Urinary bladder (tissue), 4 donors: Measurements from ENCODE around the gene SLC39A7. TPM values are rescaled to one million over a fixed set of nuclear protein-coding genes. Genes with fewer than 3 reads are reported as not detected.

Experiments used
- DNase-seq: peaks from one replicate; pipeline ENCODE4 v3.0.0-alpha.2; 2015; ENCODE audit errors: extremely low spot score
- H3K27ac ChIP-seq: one replicate; pipeline ENCODE4 v1.5.1; 2013; ENCODE audit warnings: low read depth, mild to moderate bottlenecking, moderate library complexity
- H3K36me3 ChIP-seq: one replicate; pipeline ENCODE4 v1.6.1; 2013; ENCODE audit warnings: mild to moderate bottlenecking, moderate library complexity; ENCODE audit not compliant: insufficient read depth
- H3K4me1 ChIP-seq: one replicate; pipeline ENCODE4 v1.6.1; 2013; ENCODE audit warnings: mild to moderate bottlenecking, moderate library complexity; ENCODE audit not compliant: insufficient read depth
- H3K4me3 ChIP-seq: one replicate; pipeline ENCODE4 v1.5.1; 2013; ENCODE audit warnings: low read depth, low read length
- WGBS: extraction: QIAGEN DNeasy Blood & Tissue Kit; methylation state at CpG from one replicate; pipeline ENCODE4 v1.1.7; 2013; 5-methylcytosine and 5-hydroxymethylcytosine counted together
- polyA plus RNA-seq: library from polyadenylated mRNA; stranded (reverse); fragments of 200-250 nt; gene quantifications from one replicate; pipeline ENCODE4 v1.2.3, GENCODE V29; 2013
- total RNA-seq: library from RNA; depleted of rRNA; stranded (reverse); fragments of >200 nt; gene quantifications from one replicate; pipeline ENCODE4 v1.2.3, GENCODE V29; 2014
- donor health status: healthy with polysubstance abuse.
- donor health status: healthy.

SLC39A7 gene
- total and polyA plus RNA-seq, 2 donors, result 60.0 to 77.1 TPM

DNA sequence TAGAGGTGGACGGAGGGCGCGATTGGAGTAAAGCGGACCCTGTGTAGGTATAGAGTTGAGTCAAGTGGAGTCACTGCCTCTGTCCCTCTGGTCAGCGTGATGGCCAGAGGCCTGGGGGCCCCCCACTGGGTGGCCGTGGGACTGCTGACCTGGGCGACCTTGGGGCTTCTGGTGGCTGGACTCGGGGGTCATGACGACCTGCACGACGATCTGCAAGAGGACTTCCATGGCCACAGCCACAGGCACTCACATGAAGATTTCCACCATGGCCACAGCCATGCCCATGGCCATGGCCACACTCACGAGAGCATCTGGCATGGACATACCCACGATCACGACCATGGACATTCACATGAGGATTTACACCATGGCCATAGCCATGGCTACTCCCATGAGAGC is 479 bp downstream of the SLC39A7 start:
- Histone ChIP-seq H3K4me3 (peak overlapping the region; percentile 82), H3K4me1 (peaks cover 2% of the 10 kb centered on the region), H3K27ac (peak overlapping the region; percentile 54), H3K36me3 (no peaks in the 10 kb centered on the region)
- no peak for DNase-seq
- under 1% methylated on average over 14 of the region's 14 CpGs for WGBS

DNA sequence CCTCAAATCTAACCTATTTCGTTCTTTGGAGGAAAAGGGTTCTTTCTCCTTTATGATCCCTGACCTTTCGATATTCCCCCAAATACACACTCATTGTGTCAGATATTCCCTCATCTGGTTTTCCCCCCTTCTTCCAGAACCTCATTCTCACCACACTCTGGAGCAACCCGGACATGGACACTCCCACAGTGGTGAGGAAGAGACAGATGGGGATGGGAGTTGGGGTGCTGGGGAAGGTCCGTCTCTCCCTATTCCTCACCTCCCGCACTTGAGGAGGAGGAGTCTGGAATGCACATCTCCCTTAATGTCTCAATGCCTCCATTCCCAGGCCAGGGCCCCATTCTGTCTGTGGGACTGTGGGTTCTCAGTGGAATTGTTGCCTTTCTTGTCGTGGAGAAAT is 1.3 kb downstream of the SLC39A7 start:
- Histone ChIP-seq H3K36me3 (no peaks in the 10 kb centered on the region), H3K27ac (no peak overlapping the region), H3K4me1 (peaks cover 2% of the 10 kb centered on the region), H3K4me3 (no peak overlapping the region)
- 80% methylated on average over 6 of the region's 6 CpGs for WGBS
- DNase-seq, result no peak

DNA sequence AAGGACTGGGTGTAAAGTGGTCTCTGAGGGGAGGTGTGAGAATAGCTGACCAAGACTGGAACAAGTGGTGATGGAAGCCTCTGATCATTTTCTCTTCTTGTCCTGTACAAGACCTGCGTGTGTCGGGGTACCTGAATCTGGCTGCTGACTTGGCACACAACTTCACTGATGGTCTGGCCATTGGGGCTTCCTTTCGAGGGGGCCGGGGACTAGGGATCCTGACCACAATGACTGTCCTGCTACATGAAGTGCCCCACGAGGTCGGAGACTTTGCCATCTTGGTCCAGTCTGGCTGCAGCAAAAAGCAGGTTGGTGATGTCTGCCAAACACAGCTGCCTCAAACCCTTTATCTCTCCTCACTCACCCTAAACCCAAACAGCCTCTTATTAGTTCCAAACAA is 2.1 kb downstream of the SLC39A7 start:
- WGBS, result 89% methylated on average over 6 of the region's 6 CpGs
- Histone ChIP-seq H3K4me3 (no peak overlapping the region), H3K36me3 (no peaks in the 10 kb centered on the region), H3K27ac (no peak overlapping the region), H3K4me1 (peaks cover 2% of the 10 kb centered on the region)
- no peak for DNase-seq

DNA sequence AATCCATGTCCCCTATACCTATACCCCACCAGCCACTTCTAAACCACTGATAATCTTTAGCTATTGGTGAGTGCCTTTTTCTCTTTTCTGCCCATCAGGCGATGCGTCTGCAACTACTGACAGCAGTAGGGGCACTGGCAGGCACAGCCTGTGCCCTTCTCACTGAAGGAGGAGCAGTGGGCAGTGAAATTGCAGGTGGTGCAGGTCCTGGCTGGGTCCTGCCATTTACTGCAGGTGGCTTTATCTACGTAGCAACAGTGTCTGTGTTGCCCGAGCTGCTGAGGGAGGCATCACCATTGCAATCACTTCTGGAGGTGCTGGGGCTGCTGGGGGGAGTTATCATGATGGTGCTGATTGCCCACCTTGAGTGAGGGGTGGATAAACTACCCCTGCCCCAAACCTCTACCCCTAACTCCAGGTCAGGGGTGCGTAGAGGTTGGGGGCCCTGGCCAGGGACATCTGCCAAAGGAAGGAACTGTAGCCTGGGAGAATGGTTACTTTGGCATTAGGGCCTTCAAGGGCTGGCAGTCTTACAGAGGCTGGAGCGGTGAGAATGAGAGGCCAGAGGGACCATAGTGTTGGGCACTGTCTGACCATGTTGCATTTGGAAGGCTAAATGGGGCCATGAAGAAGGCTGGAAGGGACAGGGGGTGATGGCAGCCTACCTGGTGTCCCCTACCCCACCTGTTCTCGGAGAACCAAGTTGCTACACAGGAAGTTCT is 2.9 kb downstream of the SLC39A7 start:
- Histone ChIP-seq H3K4me1 (peaks cover 2% of the 10 kb centered on the region), H3K4me3 (no peak overlapping the region), H3K27ac (no peak overlapping the region)

DNA sequence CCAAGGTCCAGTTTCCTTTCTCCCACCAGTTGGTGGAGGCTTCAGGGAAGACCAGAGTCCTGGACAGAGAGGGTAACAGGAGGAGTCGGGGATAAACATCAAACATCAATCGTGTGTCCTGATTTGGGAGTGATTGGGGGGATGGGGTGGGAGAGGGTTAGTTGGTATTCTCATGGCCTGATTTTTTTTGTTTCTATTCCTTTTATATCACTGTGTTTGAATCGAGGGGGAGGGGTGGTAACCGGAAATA is 3.4 kb downstream of the SLC39A7 start:
- Histone ChIP-seq H3K4me1 (peaks cover 2% of the 10 kb centered on the region), H3K27ac (no peak overlapping the region), H3K36me3 (no peaks in the 10 kb centered on the region), H3K4me3 (no peak overlapping the region)
- no peak for DNase-seq
- WGBS, result 3% methylated on average over 4 of the region's 4 CpGs

More for the DNA sequence above, 2.9 kb downstream of the SLC39A7 start:
- no peak for DNase-seq
- 86% methylated on average over 7 of the region's 7 CpGs for WGBS
- H3K36me3 ChIP-seq, result no peaks in the 10 kb centered on the region

DNA sequence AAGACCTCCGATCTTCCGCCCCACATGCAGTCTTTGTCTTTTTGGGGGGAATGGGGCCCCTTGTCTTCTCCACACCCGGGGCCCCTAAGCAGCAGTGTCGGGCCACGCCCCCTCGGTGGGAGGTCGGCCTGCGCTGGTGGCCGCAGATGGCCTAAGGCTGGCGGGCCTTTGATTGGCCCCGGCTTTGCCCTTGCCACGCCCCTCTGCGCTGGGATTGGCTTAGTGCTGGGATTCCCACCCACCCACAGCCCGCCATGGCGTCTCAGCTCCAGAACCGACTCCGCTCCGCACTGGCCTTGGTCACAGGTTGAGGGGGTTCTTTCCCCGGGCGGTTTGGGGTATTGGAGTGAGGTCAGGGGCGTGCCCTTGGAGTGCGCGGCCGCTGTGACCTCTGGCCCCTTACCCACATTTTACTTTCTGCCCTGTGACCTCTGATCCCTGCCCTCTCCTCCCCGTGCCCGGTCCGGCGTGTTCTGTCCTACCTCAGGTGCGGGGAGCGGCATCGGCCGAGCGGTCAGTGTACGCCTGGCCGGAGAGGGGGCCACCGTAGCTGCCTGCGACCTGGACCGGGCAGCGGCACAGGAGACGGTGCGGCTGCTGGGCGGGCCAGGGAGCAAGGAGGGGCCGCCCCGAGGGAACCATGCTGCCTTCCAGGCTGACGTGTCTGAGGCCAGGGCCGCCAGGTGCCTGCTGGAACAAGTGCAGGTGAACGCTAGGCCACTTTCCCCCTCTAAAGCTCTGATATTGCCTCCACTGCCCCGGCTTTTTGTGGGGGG is 3.9 kb downstream of the SLC39A7 start, which contains the start of gene HSD17B8:
TSS of gene HSD17B8 (plus strand) at position 241 of the 776 bp plus-strand sequence. CDS start at position 255, 14 bp downstream.
- peaks cover 2% of the 10 kb centered on the region for H3K4me1 ChIP-seq
- peak; percentile 78 for DNase-seq
- H3K36me3 ChIP-seq, result no peaks in the 10 kb centered on the region
- 1% methylated on average over 48 of the region's 48 CpGs for WGBS
- peak within 1 kb of the TSS; percentile 53 for H3K4me3 ChIP-seq
- peak within 1 kb of the TSS; percentile 26 for H3K27ac ChIP-seq

DNA sequence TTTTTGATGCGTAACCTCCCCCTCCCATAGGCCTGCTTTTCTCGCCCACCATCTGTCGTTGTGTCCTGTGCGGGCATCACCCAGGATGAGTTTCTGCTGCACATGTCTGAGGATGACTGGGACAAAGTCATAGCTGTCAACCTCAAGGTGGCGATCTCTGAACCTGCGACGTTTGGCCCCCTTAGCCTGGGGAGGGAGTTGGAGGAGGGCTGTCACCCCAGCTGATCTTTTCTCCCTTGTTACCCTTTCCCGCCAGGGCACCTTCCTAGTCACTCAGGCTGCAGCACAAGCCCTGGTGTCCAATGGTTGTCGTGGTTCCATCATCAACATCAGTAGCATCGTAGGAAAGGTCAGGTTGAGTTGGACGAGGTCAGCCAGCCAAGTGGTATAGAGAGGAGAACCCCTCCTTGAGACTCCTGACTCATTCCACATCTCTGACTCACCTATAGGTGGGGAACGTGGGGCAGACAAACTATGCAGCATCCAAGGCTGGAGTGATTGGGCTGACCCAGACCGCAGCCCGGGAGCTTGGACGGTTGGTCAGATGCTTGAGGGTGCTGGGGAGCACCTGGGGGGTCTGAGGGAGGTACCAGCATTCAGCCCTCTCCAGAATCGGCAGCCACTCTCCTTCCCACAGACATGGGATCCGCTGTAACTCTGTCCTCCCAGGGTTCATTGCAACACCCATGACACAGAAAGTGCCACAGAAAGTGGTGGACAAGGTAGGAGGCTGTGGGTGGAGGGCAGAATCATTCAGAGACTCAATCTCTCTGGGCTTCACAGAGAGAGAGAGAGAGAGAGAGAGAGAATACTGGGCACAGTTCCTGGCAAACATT is 4.7 kb downstream of the SLC39A7 start:
- DNase-seq, result no peak
- no peaks in the 10 kb centered on the region for H3K36me3 ChIP-seq
- H3K4me3 ChIP-seq, result no peak overlapping the region
- no peak overlapping the region for H3K27ac ChIP-seq
- WGBS, result 49% methylated on average over 17 of the region's 17 CpGs
- peaks cover 2% of the 10 kb centered on the region for H3K4me1 ChIP-seq

DNA sequence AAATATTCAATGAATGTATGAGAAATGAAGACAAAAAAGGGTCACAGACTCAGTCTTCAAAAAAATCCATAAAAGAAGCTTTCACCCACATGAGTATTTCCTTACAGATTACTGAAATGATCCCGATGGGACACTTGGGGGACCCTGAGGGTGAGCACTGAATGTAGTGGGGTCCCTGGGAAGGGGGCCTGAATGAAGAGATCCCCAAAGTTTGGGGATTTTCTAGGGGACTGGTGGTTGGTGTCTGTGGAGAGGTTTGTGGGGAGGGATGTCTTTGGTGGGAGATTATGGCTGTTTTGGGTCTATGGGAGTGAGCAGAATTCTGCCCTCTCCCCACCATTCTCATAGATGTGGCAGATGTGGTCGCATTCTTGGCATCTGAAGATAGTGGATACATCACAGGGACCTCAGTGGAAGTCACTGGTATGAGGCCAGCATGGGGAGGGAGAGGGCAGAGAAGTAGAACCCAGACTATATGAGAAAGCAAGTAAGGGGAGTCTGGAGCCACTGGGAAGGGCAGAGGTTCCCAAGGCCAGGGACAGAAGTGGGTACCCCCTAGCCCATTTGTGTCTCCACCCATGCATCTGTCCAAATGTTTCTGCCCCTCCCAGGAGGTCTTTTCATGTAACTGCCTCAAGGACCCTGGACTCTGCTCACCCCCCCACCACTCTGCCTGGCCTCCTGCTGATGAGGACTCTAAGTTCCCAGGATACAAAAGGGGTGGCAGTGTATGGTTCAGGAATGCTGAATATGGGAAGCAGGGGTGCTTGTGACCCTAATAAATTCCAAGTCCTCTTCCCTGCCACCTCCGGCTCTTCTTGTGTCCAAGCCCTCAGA is 5.6 kb downstream of the SLC39A7 start:
- WGBS, result 74% methylated on average over 3 of the region's 3 CpGs
- Histone ChIP-seq H3K4me1 (peaks cover 2% of the 10 kb centered on the region), H3K36me3 (no peaks in the 10 kb centered on the region), H3K27ac (no peak overlapping the region), H3K4me3 (no peak overlapping the region)
- DNase-seq, result no peak

DNA sequence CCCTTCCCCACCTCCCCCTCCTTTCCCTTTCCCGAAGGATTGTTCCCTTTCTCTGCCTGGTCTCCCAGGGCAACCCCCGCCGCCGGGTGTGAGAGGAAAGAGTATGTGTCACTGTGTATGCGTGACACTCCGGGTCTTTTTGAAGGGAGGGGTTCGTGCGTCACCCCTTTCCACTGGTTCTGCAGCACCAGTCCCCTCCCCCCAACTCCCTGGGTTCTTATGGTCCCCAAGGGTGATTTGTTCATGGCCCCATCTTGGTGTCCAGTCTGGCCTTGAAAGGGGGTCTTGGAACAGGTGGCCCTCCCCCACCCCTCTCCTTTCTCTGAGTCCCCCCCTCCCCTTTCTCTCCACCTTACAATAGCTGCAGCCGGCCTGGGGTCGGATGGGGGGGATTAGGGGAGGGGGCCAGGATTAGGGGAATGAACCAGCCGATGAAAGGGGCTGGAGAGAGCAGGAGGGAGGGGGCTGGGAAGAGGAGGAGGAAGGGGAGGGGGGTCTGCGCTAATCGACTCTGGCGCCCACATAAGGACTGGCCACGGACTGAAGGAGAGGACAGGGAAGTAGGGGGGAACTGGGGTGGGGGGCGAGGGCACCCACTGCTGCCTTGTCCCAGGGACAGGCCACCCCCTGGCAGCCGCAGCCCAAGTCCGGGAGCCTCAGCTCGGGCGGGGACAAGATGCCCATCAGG is 6.3 kb downstream of the SLC39A7 start:
- Histone ChIP-seq H3K4me1 (peaks cover 2% of the 10 kb centered on the region), H3K4me3 (no peak overlapping the region), H3K36me3 (no peaks in the 10 kb centered on the region), H3K27ac (no peak overlapping the region)
- no peak for DNase-seq
- WGBS, result 14% methylated on average over 20 of the region's 20 CpGs

DNA sequence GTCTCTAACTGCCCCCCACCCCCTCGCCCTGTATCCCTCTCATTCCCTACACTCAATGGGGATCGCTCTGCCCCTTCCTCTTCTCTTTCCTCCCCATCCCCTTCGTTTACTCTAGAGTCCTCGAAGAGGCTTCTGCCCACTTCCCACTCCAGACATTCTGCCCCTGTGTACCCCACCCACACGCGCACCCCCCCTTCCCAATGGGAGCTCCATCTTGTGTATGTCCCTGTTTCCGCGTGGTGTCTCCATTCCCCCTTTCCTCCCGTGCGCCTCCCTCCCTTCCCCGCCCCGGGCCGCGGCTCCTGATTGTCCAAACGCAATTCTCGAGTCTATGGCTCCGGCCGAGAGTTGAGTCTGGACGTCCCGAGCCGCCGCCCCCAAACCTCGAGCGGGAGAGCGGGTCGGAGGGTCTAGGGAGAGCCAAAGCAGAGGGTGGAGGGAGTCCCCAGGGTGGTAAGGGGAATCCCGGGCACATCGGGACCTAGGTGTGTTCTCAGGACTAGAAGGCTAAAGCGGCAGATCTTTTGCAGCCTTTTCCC is 7.0 kb downstream of the SLC39A7 start:
- Histone ChIP-seq H3K4me3 (peak overlapping the region; percentile 61), H3K27ac (peak overlapping the region; percentile 93), H3K36me3 (no peaks in the 10 kb centered on the region), H3K4me1 (no peaks in the 10 kb centered on the region)
- under 1% methylated on average over 29 of the region's 29 CpGs for WGBS
- DNase-seq, result no peak

DNA sequence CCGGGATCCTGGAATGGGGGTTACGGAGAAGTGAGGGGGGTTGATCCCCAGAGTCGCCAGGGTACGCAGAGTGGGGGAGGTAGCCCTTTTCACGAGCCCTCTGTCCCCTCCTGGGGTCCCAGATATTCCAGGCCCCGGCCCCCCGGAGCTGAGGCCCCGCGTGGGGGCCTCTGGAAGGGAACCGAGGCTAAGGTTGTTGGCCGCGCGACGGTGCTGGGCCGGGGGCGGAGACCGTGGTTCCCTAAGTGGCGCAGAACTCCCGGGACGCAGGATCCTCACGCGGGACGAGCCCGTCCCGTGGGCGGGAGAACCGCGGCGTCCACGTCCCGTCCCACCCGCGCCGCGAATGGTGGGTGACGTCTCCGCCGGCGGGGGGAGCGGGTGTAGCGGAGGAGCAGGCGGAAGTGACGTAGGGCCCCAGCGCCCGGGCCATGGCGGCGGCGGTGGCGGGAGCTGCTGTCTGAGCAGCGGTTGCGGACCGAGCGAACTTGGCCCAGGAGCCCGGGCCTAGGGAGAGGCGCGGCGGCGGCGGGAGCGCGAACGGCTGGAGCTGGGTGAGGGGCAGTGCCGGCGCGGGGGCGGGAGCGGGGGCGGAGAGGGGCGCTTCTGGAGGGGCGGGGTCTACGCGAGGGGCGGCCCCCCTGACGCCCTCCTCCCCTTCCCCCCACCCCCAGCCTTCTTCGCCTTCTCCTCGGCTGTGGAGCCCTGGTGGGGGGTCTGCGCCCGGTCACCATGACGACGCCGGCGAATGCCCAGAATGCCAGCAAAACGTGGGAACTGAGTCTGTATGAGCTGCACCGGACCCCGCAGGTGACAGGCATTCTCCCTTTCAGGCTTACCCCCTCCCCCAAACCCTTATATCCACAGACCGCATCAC is 7.7 kb downstream of the SLC39A7 start, which contains the start of gene RING1:
TSS of gene RING1 (plus strand) at position 410 of the 877 bp plus-strand sequence. CDS start at position 733, 323 bp downstream.
- WGBS, result under 1% methylated on average over 86 of the region's 86 CpGs
- Histone ChIP-seq H3K4me3 (peak within 1 kb of the TSS; percentile 61), H3K27ac (peak within 1 kb of the TSS; percentile 93), H3K36me3 (no peaks in the 10 kb centered on the region), H3K4me1 (no peaks in the 10 kb centered on the region)
- DNase-seq, result peak; percentile 62
